HG03565 (cell line): ENCODE measurements around the gene RAD51AP2.

Source experiments
- ATAC-seq: cut with Tn5 transposase; IDR thresholded peaks from one replicate; pipeline ENCODE4 v1.9.1; 2021; ENCODE audit warnings: mild to moderate bottlenecking, moderate library complexity; ENCODE audit not compliant: unreplicated experiment

Gene RAD51AP2

GRCh38 chr2:17471979-17472378 lies 46.3 kb downstream of the RAD51AP2 start:
- ATAC-seq, result no peak

- no peak for ATAC-seq
These were observed 47.2 kb downstream of the RAD51AP2 start for GRCh38 chr2:17470855-17471641.

DNA sequence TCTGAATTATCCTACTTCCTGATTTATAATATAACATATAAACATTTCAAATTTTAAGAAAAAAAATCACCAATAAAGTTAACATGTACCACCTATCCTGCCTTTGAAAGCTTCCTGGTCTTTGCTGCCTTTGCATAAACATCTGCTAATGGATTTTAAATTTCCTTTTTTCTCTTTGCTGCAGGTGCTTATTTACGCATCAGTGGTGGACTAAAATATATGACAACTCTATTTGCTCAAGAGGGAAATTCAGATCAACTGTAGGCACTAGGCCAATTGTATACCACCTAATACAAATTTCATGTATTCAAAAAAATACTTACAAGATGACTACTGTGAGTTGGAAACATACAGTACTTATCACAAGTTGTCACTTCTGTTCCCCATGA lies 57.2 kb downstream of the RAD51AP2 start:
- ATAC-seq, result no peak
